ENCODE measurements around the gene KIAA0825.

DNA sequence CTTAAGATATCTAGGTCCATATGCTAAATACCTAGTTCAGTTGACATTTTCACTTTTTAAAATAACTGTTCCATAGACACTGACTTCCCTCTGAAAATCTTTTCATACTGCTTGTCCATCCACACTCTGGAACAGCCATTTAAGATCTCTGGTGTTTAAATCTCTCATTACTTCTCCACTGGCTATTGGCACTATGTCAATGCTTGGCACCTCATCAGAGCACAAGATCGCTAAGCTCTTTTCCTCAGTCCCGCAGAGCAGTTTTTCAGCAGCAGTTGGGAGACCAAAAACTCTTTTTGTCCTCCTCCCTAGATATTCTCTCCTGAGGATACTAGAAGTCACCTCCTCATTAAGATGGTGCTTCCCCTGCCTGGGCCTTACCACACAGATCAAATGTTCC lies 172.7 kb downstream of the KIAA0825 start:
- TF ChIP-seq, protein P1, sequence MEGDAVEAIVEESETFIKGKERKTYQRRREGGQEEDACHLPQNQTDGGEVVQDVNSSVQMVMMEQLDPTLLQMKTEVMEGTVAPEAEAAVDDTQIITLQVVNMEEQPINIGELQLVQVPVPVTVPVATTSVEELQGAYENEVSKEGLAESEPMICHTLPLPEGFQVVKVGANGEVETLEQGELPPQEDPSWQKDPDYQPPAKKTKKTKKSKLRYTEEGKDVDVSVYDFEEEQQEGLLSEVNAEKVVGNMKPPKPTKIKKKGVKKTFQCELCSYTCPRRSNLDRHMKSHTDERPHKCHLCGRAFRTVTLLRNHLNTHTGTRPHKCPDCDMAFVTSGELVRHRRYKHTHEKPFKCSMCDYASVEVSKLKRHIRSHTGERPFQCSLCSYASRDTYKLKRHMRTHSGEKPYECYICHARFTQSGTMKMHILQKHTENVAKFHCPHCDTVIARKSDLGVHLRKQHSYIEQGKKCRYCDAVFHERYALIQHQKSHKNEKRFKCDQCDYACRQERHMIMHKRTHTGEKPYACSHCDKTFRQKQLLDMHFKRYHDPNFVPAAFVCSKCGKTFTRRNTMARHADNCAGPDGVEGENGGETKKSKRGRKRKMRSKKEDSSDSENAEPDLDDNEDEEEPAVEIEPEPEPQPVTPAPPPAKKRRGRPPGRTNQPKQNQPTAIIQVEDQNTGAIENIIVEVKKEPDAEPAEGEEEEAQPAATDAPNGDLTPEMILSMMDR (IDR thresholded peaks at IDR 0.05; ENCODE audit: borderline replicate concordance, extremely low read depth, low read length, poor library complexity, severe bottlenecking): no peak
- no peak for TF ChIP-seq EZH2 (IDR thresholded peaks at IDR 0.05; ENCODE audit: borderline replicate concordance, low read depth, low read length, severe bottlenecking)
